AG10803 (cell line): ENCODE results near the gene DNAJC4.

Source experiments
- DNase-seq: peaks from one replicate; pipeline ENCODE4 v3.0.0; 2010; ENCODE audit warnings: low read depth
- H3K4me3 ChIP-seq: 2 replicates; pipeline ENCODE4 v1.5.1; 2011; ENCODE audit warnings: mild to moderate bottlenecking, low read length, control low read depth
- CTCF ChIP-seq: conservative IDR thresholded peaks from 2 replicates; pipeline ENCODE4 v1.5.1; 2011; ENCODE audit warnings: mild to moderate bottlenecking, low read length, control low read depth, inconsistent platforms

DNAJC4 gene, protein sequence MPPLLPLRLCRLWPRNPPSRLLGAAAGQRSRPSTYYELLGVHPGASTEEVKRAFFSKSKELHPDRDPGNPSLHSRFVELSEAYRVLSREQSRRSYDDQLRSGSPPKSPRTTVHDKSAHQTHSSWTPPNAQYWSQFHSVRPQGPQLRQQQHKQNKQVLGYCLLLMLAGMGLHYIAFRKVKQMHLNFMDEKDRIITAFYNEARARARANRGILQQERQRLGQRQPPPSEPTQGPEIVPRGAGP

GRCh38 chr11:64230171-64230984 lies at the start of gene DNAJC4:
TSS of gene DNAJC4 (plus strand) at chr11:64230548. CDS start at chr11:64230855, 307 bp downstream.
- TF ChIP-seq CTCF, result no peak
- peak within 1 kb of the TSS; percentile 81 for H3K4me3 ChIP-seq

GRCh38 chr11:64180891-64181290 lies 49.5 kb upstream of the DNAJC4 start:
- H3K4me3 ChIP-seq, result no peak overlapping the region
- TF ChIP-seq CTCF, result no peak
- DNase-seq, result no peak

More at GRCh38 chr11:64230171-64230984, at the start of gene DNAJC4:
- DNase-seq, result peak; percentile 70

GRCh38 chr11:64181506-64182411 lies 48.6 kb upstream of the DNAJC4 start:
- no peak for TF ChIP-seq CTCF
- peak; percentile 88 for DNase-seq
- peak overlapping the region; percentile 33 for H3K4me3 ChIP-seq

DNA sequence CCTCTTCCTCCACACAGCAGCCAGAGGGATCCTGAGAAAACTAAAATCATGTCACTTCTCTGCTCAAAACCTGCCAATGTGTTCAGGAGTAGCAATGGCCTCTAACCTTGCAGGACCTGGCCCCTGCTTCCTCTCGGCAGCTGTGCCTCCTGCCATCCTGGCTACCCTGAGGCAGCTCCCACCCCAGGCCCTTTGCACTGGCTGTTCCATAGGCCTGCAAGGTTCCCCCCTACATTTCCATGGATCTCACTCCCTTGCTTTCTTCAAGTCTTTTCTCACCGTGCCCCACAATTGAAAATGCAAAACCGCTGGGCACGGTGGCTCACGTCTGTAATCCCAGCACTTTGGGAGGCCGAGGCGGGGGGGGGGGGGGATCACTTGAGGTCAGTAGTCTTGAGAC lies 46.5 kb upstream of the DNAJC4 start:
- no peak overlapping the region; the same call in 1 of the 2 replicates for H3K4me3 ChIP-seq
- no peak for TF ChIP-seq CTCF
- no peak for DNase-seq

- DNase-seq, result peak; percentile 83
- peak overlapping the region; percentile 80 for H3K4me3 ChIP-seq
- peak; percentile 41 for TF ChIP-seq CTCF
These were observed 45.1 kb upstream of the DNAJC4 start for GRCh38 chr11:64185175-64185692.

DNA sequence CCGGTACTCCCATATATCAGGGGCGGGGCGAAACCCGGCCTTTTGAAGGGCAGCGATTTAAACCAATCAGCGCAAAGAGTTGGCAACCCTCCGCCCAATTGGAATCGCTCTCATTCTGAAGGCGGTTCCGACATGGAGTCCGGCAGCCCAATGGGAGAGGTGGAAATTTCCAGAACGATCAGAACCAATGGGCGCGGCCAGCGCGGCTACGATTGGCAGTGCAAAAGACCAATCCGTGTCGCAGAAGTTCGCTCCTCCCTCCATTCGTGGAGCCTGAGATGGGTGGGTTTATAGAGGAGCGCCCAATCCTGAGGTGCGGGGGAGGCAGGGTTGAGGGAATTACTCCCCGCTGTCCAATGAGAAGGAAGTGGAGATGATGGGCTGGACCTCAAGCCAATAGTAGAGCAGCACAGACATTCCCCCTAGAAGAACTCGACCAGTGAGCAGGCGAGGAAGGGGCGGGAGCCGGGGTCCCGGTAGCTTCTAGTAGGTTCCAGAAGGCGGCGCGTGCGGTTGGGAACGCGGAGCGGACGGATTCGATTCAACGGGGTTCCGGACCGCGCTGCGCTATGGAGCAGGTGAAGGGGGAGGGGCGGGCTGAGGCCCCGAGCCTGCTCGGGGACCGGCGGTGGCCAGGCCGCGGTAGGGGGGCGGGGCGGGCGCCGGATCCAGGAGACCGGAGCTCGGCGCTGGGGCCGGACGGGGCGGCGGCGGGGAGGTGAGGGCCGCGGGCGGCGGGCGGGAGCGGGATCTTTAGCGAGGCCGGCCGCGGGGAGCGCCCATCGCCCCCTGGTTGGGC lies 44.5 kb upstream of the DNAJC4 start, which contains the start of gene STIP1:
Gene STIP1, plus strand, starts transcription at position 479 of the 799 bp plus-strand sequence. Its CDS starts 91 bp downstream, at position 570.
- peak; percentile 55 for TF ChIP-seq CTCF
- peak; percentile 100 for DNase-seq
- peak within 1 kb of the TSS; percentile 80 for H3K4me3 ChIP-seq
